Inflammatory macrophage (primary cell): ENCODE measurements around the gene SPACA9.

Experiments used
- DNase-seq, 2 donors: peaks; one replicate each; pipeline ENCODE4 v3.0.0-alpha.2; 2020 to 2022

The SPACA9 gene

DNA sequence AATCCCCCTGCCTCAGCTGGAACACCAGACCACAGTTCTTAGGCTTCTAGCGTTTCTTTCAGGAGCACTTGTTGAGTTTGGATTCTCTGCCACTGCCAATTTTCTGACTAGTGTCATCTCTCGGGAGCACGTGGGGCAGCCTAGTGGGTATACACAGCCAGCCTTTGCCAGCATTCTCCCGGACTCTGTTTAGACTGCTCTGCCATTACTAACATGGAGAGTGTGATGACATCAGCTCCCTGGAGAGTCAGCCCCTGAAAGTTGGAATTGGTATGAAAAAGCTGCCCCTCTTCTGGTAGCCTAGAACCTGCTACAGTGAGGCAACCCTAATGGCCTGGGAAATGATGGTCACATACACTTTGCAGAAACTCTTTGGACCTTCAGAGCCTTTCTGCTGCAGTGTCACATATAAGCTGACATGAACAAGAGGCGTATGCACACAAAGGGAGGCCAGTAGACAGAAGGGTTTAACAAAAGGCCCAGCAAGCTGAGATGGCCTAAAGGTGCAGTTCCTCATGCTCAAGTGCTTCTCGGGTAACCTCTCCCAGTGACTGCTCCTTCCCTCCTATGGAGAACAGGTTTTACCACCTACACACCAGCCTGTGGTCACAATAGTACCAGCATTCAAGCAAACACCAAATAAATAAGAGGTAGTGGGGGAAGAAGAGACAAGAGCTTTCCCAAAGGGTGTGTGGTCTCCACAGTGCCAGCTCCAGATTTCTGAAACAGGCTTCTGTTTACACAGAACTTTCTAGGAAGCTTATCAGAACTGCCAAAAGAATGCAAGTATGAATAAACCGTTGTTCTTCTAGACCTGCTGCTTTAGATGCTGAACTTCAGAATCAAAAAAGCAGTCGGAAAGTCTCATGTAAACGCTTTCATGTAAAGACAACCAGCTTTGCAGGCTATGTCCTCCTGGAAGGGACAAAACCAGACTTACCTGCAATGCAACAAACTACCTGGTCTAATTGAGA, 16.5 kb downstream of the SPACA9 start:
- DNase-seq: no peak

DNA sequence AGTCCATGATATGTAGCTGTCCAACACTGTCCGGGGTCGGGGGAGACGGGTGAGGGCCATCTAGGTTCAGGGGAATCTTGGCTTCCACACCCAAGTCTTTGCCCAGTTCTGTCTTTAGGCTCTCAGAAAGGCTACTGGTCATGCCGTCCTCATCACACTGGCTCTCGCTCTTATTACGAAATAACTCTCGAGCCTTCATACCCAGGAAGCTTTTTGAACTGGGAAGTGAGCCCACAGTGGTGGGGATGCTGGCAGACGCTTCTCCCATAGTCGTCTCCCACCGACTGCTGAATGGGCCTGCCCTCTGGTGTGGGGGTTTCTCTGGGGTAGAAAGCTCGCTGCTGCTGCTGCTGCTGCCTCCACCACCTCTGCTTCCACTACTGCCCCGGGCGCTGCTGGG, 17.6 kb downstream of the SPACA9 start:
- DNase-seq: peak in 1 of 2 donors; percentile 14

DNA sequence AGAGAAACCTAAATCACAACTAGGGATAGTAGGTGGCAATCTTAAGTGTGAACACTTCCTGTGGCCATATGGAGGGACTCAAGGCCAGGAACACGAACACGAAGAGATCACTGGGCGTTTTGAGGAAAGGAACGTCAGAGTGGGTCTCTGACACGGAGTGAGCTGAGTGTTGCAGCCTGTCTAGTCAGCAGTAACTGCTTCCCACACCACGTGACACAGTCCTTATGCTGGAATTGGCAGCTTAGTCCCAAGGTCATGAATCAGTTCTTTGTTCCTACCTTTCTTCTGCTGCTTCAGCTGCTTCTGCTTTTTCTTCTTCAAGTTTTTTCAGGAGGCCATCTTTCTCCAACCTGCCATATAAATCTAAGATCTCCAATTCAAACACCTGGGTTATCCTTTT, 18.2 kb downstream of the SPACA9 start:
- peak; percentile 13 to 53 for DNase-seq

DNA sequence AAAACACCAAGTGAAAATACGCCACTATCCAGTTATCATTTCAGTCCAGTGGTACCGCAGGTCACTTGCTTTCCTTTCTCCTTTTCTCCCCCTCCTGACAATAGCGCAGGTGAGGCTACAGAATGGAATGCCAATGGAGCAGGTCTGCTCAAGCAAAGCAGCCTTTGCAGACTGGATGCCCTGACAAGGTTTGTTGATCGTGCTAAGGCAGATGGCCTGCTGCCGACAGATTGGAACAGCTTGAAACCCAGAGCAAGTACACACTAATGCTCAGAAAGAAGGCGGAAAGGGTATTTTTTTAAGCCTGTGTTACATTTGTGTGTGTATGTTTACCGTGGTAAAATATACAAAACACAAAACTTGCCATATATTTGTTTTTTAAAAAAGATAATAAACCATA, 19.4 kb downstream of the SPACA9 start:
- DNase-seq: no peak

DNA sequence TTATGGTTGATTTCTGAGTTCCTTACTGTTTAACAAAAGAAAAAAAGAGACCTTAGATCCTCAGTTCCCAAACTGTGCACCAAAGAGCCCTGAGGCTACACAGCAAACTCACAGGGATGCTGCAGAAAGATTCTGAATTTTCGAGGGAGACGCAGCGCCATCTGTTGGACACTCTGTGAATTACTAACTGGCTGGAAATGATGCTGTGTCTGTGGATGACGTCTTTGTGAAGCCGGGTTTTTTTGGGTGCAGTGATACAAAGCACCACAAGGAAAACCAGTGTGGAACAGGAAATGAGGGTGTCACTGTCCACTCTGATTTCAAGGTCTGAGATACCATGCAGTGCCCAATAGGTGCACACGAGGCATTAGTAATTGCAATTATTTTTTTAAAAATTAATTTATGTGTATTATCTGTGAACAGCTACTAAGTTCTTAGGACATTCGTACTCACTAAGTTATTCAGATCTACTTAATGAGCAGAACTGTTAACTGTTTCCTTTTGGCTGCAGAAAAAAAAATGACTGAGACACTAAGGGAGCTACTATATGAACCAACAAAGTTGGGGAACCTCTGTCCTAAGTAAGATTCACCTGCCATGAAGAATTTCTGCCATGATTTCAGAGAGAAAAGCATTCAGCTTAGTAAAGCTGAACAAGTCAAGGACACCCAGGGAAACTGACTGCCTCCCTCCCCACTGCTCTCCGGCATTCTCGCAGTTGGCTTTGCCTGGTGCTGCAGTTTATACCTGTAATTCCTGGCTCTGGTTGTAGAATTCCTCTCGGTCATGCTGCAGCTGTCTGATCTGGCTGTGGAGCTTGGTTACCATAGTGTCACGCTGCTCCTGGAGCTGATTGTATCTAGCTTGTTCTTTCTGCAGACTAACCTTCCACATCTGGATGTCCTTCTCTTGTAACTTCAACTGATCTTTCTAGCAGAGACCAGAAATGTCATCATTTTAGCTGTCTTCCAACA, 23.4 kb downstream of the SPACA9 start:
- DNase-seq: peak; percentile 84 to 88

DNA sequence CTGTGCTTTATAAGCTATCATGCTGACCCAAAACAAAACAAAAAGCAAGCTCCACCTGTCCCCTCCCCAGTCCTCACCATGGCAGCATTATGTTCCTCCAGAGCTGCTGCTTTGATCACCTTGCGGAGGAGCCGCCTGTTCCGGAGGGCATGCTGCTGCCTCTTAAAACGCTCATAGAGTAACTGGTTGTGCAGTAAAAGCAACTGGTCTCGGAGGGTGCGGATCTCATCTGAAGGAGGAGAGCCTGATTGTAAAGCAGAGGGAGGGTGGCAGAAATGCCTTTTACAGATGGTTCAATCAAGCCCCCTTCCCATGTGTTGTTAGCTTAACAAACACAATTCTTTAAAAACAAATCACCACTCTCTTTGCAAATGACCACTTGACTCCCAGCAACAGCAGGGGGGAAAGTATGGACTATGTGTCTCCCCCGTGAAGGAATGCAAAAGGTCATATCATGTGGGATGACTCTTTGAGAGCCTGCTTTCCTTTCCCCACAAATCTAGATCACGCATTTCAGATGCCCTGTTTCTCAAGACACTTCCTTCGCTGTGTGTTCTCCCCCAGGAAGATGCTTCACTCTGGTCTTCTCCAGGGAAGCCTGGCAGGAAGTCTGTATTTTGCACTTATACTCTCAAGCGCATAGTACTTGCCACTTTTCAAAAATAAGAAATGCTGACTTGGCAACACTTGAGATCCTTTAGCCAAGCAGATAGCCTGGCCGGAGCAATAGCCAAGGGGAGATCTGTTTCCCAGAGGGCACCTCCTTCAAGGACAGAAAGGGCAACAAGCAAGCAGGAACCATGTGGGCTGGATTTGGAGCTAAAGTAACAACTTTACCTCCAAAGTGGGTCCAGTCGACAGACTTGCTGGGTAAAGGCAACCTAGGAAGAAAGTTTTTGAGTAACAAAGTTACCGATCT, 25.1 kb downstream of the SPACA9 start:
- DNase-seq: no peak

DNA sequence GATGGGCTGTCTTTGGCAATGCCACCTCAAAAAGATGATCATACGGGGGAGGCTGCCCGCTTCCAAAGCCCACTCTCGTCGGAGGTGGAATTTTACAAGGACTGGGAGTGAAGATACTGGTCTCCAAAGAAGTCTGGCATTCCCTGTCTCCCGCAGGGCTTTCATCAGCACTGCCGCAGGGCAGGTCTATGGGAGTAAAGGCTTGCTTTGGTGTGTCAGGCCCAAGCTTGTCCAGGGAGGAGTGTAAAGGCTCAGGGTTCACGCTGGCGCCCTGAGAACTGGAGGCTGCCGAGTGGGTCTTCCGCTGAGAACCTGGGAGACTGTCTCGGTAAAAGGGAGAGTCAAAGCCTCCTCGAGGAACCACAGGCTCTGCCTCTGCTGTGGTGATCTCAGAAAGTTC, 27.0 kb downstream of the SPACA9 start:
- DNase-seq: no peak

DNA sequence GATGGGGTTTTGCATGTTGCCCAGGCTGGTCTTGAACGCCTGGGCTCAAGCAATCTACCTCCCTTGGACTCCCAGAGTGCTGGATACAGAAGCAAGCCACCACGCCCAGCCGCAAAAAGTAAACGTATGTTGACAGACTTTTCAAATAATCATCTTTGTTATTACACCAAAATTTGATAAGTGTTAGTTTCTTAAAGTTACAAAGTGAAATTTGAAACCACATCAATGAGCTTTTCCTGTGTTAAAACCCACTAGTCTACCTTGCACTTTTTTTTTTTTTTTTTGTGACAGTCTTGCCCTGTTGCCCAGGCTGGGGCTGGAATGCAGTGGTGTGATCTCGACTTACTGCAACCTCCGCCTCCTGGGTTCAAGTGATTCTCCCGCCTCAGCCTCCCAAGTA, 29.9 kb downstream of the SPACA9 start:
- no peak for DNase-seq

DNA sequence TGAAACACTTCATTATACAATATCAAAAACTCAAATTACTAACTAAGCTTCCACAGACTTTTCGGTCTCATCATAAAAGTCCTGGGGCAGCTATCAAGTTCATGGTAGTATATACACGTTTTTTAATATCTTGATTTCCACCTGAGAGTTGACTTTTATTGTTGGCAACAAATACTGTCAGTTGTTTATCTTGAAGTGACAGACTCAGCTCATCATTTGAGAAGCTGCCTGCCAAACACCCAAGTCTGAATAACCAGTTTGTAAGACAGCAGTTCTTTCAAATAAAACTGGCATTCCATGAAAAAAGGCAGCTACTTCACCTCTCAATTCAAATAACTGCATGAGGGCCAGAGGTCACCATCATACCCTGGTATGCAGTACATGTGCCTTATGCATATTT, 30.6 kb downstream of the SPACA9 start:
- no peak for DNase-seq

DNA sequence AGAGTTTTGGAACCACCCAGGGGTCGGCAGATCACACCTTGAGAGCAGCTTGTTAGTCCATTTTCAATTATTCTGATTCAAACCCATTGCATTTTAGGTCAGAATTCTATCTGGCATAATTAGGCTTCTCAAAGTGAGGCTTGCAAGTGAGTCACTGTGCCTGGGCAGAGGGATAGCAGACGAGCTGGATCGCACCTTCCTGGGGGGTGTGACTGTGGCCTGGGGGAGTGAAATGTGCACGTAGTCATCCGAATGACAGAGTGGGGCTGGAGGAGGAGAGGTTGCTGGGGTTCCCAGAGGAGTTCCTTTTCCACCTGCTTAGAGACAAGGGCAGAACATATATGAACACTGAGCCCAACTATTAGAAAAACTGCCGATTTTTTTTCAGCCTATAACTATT, 31.7 kb downstream of the SPACA9 start:
- no peak for DNase-seq

DNA sequence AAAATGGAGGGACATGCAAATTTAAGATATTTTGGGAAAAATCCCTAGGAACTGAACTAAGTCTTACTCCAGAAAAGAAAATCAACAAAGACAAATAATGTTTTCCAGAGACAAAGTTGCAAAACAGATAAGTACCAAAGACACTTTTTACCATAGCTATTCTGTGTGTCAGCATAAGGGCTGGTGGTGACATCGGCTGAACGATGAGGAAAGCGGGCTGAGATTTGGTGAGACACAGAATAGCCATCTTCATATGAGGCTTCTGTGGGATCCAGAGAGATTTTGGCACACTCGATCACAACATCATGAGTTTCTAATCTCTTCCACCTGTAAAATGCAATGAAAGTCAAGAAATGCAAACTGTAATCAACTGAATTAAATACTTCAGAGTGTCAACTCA, 33.4 kb downstream of the SPACA9 start:
- no peak for DNase-seq

DNA sequence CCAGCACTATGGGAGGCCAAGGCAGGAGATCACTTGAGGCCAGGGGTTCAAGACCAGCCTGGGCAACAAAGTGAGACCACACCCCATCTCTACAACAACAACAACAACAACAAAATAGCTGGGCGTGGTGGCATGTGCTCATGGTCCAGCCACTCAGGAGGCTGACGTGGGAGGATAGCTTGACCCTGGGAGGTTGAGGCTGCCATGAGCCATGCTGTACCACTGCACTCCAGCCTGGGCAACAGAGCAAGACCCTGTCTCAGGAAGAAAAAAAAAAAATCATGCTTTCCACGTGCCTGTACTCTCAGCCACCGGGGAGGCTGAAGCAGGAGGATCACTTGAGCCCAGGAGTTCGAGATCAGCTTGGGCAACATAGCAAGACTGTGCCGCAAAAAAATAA, 36.2 kb downstream of the SPACA9 start:
- DNase-seq: no peak

DNA sequence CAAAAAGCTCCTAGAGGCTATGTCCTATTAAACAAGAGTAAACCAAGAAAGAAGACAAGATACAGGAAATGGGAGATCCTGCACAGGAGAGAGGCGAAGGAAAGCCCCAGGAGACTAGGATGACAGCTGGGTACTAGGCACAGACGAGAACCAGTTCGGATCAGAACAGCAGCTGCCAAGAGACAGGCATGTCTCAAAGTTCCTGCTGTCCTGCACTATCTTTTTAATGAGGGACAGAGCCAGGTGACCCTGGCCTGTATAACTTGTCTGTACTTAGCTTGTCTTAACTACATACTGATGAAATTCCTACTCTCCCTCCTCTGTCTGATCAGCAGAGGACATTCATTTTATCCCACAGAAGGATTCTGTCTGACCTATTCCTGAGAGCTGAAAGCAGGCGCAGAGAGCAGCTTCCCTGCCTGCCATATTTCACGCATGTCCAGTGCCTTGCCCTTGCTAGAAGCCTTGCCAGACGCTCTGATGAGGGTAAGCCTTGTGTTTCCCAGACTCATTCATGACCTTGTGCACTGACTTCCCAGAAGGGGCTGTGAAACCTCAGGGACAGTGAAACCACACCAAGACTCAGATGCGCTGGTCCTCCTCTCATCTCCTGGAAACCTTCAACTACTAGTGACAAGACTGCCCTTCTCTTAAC, 41.0 kb downstream of the SPACA9 start:
- no peak for DNase-seq

DNA sequence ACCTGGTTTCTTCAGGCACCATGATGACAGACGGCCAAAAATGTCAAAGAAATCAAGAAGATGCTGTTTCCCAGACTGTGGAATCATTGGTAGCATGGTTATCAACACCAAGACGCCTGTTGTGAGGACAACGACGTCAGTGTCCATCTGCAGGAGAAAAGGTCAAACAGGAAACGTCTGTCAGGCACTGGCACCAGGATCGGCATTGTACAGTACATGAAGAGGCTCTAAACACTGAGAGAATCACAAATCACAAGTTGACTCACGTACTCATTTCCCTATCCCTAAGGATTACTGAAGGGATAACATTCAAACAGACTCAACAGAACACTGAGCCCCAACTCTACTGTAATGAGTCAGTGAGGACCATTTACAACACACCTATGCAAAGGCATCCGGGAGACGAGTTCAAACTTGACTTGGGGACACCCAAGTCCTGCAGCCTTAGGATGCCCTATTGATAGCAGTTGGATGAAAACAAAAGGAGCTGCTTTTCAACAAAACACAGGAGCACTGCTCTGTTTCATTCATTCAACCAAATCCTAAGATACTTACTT, 44.7 kb downstream of the SPACA9 start:
- DNase-seq: no peak

DNA sequence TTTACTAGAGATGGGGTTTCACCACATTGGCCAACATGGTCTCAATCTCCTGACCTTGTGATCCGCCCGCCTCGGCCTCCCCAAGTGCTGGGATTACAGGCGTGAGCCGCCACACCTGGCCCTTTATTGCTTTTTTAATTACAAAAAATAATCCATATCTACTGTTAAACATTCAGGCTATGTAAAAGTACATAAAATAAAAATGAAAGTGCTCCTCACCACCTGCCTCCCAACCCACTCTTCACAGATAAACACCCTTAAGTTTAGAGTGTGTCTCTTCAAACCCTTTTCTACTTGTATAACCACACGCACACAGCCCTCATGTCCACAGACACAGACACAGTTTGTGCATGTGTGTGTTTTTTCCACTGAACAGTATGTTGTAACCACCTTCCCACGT, 49.0 kb downstream of the SPACA9 start:
- DNase-seq: no peak

DNA sequence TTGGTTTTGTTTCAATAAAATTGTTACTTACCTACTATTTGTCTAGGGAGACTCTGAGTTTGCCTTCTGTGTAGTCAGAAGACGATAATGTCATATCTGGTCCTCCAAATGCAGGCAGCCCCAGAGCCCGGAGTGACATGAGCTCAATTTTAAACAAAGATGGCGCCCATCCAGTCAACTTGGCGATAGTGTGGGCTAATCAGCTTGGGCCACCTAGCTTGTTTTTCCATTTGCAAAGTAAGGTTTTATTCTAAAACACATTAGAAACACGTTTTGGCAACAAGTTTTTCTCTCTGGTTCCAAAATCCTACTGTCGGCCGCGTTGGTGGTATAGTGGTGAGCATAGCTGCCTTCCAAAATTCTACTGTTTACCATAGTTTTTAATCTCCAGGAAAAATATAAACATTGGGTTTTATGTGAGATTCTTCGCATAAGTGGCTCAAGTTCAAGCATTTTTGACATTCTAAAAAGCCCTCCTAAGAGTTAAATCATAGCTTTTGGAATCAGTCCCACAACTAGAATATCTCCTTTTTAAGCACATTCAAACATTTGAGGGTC, 52.6 kb downstream of the SPACA9 start:
- DNase-seq: no peak

DNA sequence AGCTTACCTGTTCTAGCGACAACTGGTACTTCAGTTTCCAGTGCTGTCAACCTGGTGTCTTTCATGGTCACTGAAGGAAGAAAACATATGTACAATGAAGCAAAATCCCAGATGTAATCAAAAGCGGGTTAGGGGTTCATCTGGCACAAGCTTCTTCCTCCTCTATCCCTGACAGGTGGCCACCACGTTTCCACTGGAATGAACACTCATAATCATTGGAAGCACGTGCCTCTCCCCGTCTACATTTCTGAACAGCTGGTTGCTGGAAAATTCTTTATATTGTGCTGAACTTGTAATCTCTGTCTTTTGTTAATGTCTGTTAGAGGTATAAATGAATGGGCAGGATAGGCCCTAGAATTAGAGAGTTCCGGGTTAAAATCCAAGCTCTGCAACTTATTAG, 56.3 kb downstream of the SPACA9 start:
- no peak for DNase-seq

DNA sequence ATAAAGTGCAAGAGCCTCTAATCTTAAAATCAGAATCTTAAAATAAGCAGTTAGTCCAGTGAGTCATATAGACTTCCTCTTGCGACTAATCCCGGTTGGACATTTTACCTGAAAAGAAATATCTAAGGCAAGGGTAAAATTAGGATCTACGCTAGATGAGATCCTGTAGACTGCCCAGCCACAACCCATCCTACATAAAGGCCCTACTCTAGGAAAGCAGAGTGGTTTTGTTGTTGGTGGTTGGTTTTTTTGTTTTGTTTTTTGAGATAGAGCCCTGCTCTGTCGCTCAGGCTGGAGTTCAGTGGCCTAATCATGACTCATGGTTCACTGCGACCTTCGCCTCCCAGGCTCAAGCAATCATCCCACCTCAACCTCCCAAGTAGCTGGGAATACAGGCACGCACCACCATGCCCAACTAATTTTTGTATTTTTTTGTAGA, 58.8 kb downstream of the SPACA9 start:
- DNase-seq: no peak

DNA sequence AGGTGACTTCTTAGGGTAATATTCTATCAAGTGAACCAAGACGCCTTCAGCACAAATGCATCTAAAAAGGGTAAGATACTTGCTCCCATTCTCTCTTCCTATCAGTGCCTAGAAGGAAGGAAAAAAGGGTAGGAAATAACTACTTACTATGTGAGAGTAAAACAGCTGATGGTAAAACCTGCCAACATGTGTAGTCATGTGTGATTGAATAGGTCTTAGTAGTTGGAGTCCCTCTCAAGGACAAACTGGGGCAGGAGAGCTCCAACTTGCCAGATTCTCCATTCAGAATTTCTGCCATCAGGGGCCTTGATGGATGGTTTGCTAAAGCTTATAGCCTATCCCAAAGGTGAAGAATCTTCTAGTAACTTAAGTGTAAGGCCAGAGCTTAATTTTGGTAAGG, 60.5 kb downstream of the SPACA9 start:
- no peak for DNase-seq
